ENCODE data around the gene TRIM67.

GRCh38 chr1:231147896-231148295 is 14.0 kb upstream of the TRIM67 start:
- TF ChIP-seq EZH2phosphoT487 (IDR thresholded peaks at IDR 0.05; ENCODE audit: insufficient read depth, low read depth) = no peak
- TF ChIP-seq EZH2 (IDR thresholded peaks at IDR 0.05; ENCODE audit: insufficient read depth, poor library complexity, severe bottlenecking) = no peak
